Measurements from ENCODE around the gene COA7. TPM values are rescaled to one million over a fixed set of nuclear protein-coding genes. Genes with fewer than 3 reads are reported as not detected.

COA7 gene
- total and polyA plus RNA-seq, 2 of the 8 experiments (the other 6 are each of a cell fraction or from before 2014, with no cell fraction given) = 23.2 to 61.8 TPM

DNA sequence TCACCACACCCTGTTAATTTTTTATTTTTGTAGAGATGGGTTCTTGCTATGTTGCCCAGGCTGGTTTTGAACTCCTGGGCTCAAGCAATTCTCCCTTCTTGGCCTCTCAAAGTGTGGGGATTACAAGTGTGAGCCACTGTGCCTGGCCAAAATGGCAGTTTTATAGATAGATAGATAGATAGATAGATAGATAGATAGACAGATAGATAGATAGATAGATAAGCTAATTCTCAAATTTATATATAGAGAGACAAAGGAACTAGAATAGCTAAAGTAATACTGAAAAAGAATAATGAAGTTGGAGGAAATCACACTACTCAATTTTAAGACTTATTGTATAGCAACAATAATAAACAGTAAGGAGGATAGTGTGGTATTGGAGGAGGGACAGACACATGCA is 44.1 kb downstream of the COA7 start:
- Histone ChIP-seq H3K56ac (replicated peaks; ENCODE audit: insufficient read length, low read depth, low read length) (no peak overlapping the region), H3K9ac (replicated peaks in 1 of 4; ENCODE audit: extremely low read depth in 1 of 4, low read depth in 3 of 4, low read length in 3 of 4) (no peak overlapping the region), H4K8ac (ENCODE audit: extremely low read depth, insufficient read depth, low read length) (no peak overlapping the region), H3K36me3 (ENCODE audit: control insufficient read depth in 2 of 4, insufficient read depth in 4 of 4, low read length in 3 of 4) (no peaks in the 10 kb centered on the region), H2AFZ (ENCODE audit: low read length) (no peak overlapping the region), H3K9me3 (ENCODE audit: insufficient read depth in 2 of 2, low read depth in 1 of 2, low read length in 1 of 2) (no peaks in the 10 kb centered on the region), H3K79me1 (ENCODE audit: low read depth, low read length) (no peaks in the 10 kb centered on the region), H3K27ac (ENCODE audit: low read depth, low read length) (no peak overlapping the region), H3K27me3 (replicated peaks in 1 of 4; ENCODE audit: control insufficient read depth in 3 of 4, extremely low read depth in 1 of 4, insufficient read depth in 3 of 4, low read length in 3 of 4) (no peaks in the 10 kb centered on the region), H3K4me2 (ENCODE audit: insufficient read depth in 1 of 2, low read depth in 2 of 2, low read length in 2 of 2) (no peak overlapping the region), H2BK5ac (ENCODE audit: low read depth, low read length) (no peak overlapping the region), H3K79me2 (ENCODE audit: control insufficient read depth in 1 of 2, insufficient read depth in 2 of 2, low read length in 2 of 2) (no peaks in the 10 kb centered on the region), H3K18ac (ENCODE audit: extremely low read depth, low read length) (no peak overlapping the region), H2BK12ac (ENCODE audit: low read depth, low read length) (no peak overlapping the region), H2BK120ac (replicated peaks; ENCODE audit: low read depth, low read length) (no peak overlapping the region), H2BK20ac (ENCODE audit: low read length) (no peak overlapping the region), H4K20me1 (replicated peaks in 1 of 2; ENCODE audit: control insufficient read depth in 1 of 2, insufficient read depth in 2 of 2, low read length in 2 of 2) (no peaks in the 10 kb centered on the region), H2BK15ac (ENCODE audit: low read length) (no peak overlapping the region), H3K23me2 (ENCODE audit: low read depth, low read length) (no peaks in the 10 kb centered on the region), H3K4me1 (replicated peaks in 1 of 4; ENCODE audit: control insufficient read depth in 3 of 4, insufficient read depth in 4 of 4, low read length in 3 of 4) (no peaks in the 10 kb centered on the region; a peak in 2 of 7 replicates), H2AK5ac (ENCODE audit: low read depth, low read length) (no peak overlapping the region), H4K5ac (ENCODE audit: insufficient read length, low read depth, low read length) (no peak overlapping the region), H3K4me3 (ENCODE audit: extremely low read depth in 1 of 4, insufficient read depth in 2 of 4, low read depth in 3 of 4, low read length in 4 of 4) (no peak overlapping the region), H3K14ac (ENCODE audit: insufficient read length) (no peak overlapping the region), H3K4ac (replicated peaks; ENCODE audit: insufficient read length, low read depth, low read length) (no peak overlapping the region), H3K23ac (ENCODE audit: insufficient read length) (no peak overlapping the region), H4K91ac (replicated peaks; ENCODE audit: insufficient read length, low read length) (no peak overlapping the region)
- TF ChIP-seq POU5F1 (IDR thresholded peaks at IDR 0.05; ENCODE audit: low read depth, low read length) (no peak), PHF8 (conservative IDR thresholded peaks at IDR 0.05; ENCODE audit: low read depth, low read length) (no peak), EZH2 (IDR thresholded peaks at IDR 0.05; ENCODE audit: low read depth, low read length, severe bottlenecking) (no peak), RNF2 (IDR thresholded peaks at IDR 0.05; ENCODE audit: borderline replicate concordance, low read depth, low read length, missing control alignments, poor library complexity, severe bottlenecking) (no peak)
- FAIRE-seq (no peak), DNase-seq (ENCODE audit: low read depth in 1 of 2, low spot score in 2 of 2) (no peak)
- CTCF ChIA-PET (ENCODE audit: partially characterized antibody) = no interaction called here
- POLR2A ChIA-PET (ENCODE audit: partially characterized antibody) = interaction anchor here (1.2 kb wide), 1 partner anchor 80 kb away, joined by 3 read pairs; no protein-coding TSS in a partner anchor
